ENCODE measurements around the gene PNPLA8. TPM values are rescaled to one million over a fixed set of nuclear protein-coding genes. Genes with fewer than 3 reads are reported as not detected.

The PNPLA8 gene
- total and polyA plus RNA-seq, 2 donors from 2014 or later: 17.7 to 33.9 TPM

GRCh38 chr7:108497082-108497725 is 28.7 kb downstream of the PNPLA8 start:
- FAIRE-seq: peak; percentile 72
- intact Hi-C loops (cut with DNase I): no loop called here
- TF ChIP-seq CTCF (IDR thresholded peaks at IDR 0.05; ENCODE audit: borderline replicate concordance, extremely low read depth, insufficient read depth): peak; percentile 86
- no peak overlapping the region for H3K27ac ChIP-seq (ENCODE audit: low read depth in 2 of 2, low read length in 2 of 2)
- peaks cover 0 to 17% (median 12%) of the 10 kb centered on the region in 3 donors for H3K36me3 ChIP-seq (ENCODE audit: control insufficient read depth in 2 of 3, insufficient read depth in 3 of 3, low read length in 3 of 3)
- H3K27me3 ChIP-seq (ENCODE audit: control insufficient read depth, insufficient read depth, low read length): no peaks in the 10 kb centered on the region
- no peaks in the 10 kb centered on the region for H3K4me1 ChIP-seq (ENCODE audit: control insufficient read depth in 2 of 3, insufficient read depth in 2 of 3, low read depth in 1 of 3, low read length in 3 of 3)
- peak overlapping the region in 1 of 3 donors; percentile 1 for H3K9ac ChIP-seq (ENCODE audit: low read length in 3 of 3)
- H3K4me3 ChIP-seq (ENCODE audit: low read length in 3 of 3): no peak overlapping the region
- DNase-seq: peak in 3 of 5 donors; percentile 43 to 63 (median 57)
- no peaks in the 10 kb centered on the region for H3K9me3 ChIP-seq (ENCODE audit: control insufficient read depth in 2 of 3, insufficient read depth in 1 of 3, low read length in 3 of 3)

- no peak overlapping the region for H3K27ac ChIP-seq (ENCODE audit: low read depth in 2 of 2, low read length in 2 of 2)
- H3K27me3 ChIP-seq (ENCODE audit: control insufficient read depth, insufficient read depth, low read length): no peaks in the 10 kb centered on the region
- no peak for TF ChIP-seq CTCF (IDR thresholded peaks at IDR 0.05; ENCODE audit: borderline replicate concordance, extremely low read depth, insufficient read depth)
- DNase-seq (no peak), FAIRE-seq (no peak)
- no peaks in the 10 kb centered on the region for H3K9me3 ChIP-seq (ENCODE audit: control insufficient read depth in 2 of 3, insufficient read depth in 1 of 3, low read length in 3 of 3)
- no peak overlapping the region for H3K9ac ChIP-seq (ENCODE audit: low read length in 3 of 3)
- no peak overlapping the region for H3K4me3 ChIP-seq (ENCODE audit: low read length in 3 of 3)
- no peaks in the 10 kb centered on the region for H3K4me1 ChIP-seq (ENCODE audit: control insufficient read depth in 2 of 3, insufficient read depth in 2 of 3, low read depth in 1 of 3, low read length in 3 of 3)
- intact Hi-C loops (cut with DNase I): no loop called here
- H3K36me3 ChIP-seq (ENCODE audit: control insufficient read depth in 2 of 3, insufficient read depth in 3 of 3, low read length in 3 of 3): peaks cover 0 to 8% (median 2%) of the 10 kb centered on the region in 3 donors
Observed at GRCh38 chr7:108492742-108493141, 33.2 kb downstream of the PNPLA8 start.

- Histone ChIP-seq H3K36me3 (ENCODE audit: control insufficient read depth in 2 of 3, insufficient read depth in 3 of 3, low read length in 3 of 3) (peaks cover 2 to 4% (median 3%) of the 10 kb centered on the region in 3 donors), H3K9ac (ENCODE audit: low read length in 3 of 3) (no peak overlapping the region)
- FAIRE-seq: no peak
Observed at GRCh38 chr7:108488768-108489538, 37.0 kb downstream of the PNPLA8 start.

More at GRCh38 chr7:108488768-108489538, 37.0 kb downstream of the PNPLA8 start:
- Histone ChIP-seq H3K4me1 (ENCODE audit: control insufficient read depth in 2 of 3, insufficient read depth in 2 of 3, low read depth in 1 of 3, low read length in 3 of 3) (no peaks in the 10 kb centered on the region), H3K27me3 (ENCODE audit: control insufficient read depth, insufficient read depth, low read length) (no peaks in the 10 kb centered on the region), H3K9me3 (ENCODE audit: control insufficient read depth in 2 of 3, insufficient read depth in 1 of 3, low read length in 3 of 3) (no peaks in the 10 kb centered on the region), H3K4me3 (ENCODE audit: low read length in 3 of 3) (no peak overlapping the region), H3K27ac (ENCODE audit: low read depth in 2 of 2, low read length in 2 of 2) (no peak overlapping the region)
- DNase-seq: no peak
- no peak for TF ChIP-seq CTCF (IDR thresholded peaks at IDR 0.05; ENCODE audit: borderline replicate concordance, extremely low read depth, insufficient read depth)
- intact Hi-C loops (cut with DNase I): no loop called here

All from kidney (tissue), 14 donors.